HEK293 (cell line): ENCODE results near the gene LASP1.

Experiments used
- CTCF ChIA-PET: fragments of 350-600 bp; formaldehyde crosslinking; extraction: SDS; loops from one replicate; lab custom pipeline; 2021; ENCODE audit warnings: antibody characterized with exemption; lab: Yijun Ruan, JAX
- POLR2A ChIA-PET: fragments of 300-600 bp; formaldehyde crosslinking; extraction: SDS; loops from one replicate; lab custom pipeline; 2020; ENCODE audit warnings: antibody characterized with exemption, inconsistent platforms; lab: Yijun Ruan, JAX
- H3K27ac ChIP-seq: fragments of 200-500 bp; sonication (Bioruptor generic); 2 replicates; pipeline ENCODE4 v1.5.1; 2014; ENCODE audit warnings: low read depth, low read length, control low read depth, inconsistent platforms; ENCODE audit errors: extremely low read depth
- H3K36me3 ChIP-seq, 2 experiments: fragments of 200-500 bp in 1 of 2; sonication (Bioruptor generic) in 1 of 2; 1 replicate in 1 of 2; 2 replicates in 1 of 2; pipeline ENCODE4 v1.5.1; 2014 to 2017; ENCODE audit warnings: inconsistent platforms in 2 of 2, low read length in 2 of 2; ENCODE audit not compliant: control insufficient read depth in 2 of 2, insufficient read depth in 1 of 2
- H3K4me1 ChIP-seq: fragments of 200-500 bp; sonication (Bioruptor generic); 2 replicates; pipeline ENCODE4 v1.5.1; 2014; ENCODE audit warnings: mild to moderate bottlenecking, low read length, inconsistent platforms; ENCODE audit not compliant: control insufficient read depth, insufficient read depth
- H3K4me3 ChIP-seq: 2 replicates; pipeline ENCODE4 v1.5.1; 2011; ENCODE audit warnings: low read depth, mild to moderate bottlenecking, control low read depth, low read length, moderate library complexity
- H3K9me3 ChIP-seq: fragments of 200-500 bp; sonication (Bioruptor generic); 2 replicates; pipeline ENCODE4 v1.5.1; 2014; ENCODE audit warnings: low read depth, low read length, inconsistent platforms; ENCODE audit not compliant: control insufficient read depth, insufficient read depth
- HOXD13 ChIP-seq: sonication (generic); formaldehyde crosslinking; IDR thresholded peaks from 2 replicates; pipeline ENCODE4 v1.8.0; 2022; ENCODE audit warnings: missing genetic modification reagents, borderline replicate concordance
- OSR2 ChIP-seq: fragments of 450-650 bp; formaldehyde crosslinking; IDR thresholded peaks from 2 replicates; pipeline ENCODE4 v1.5.1; 2016; ENCODE audit warnings: missing biosample characterization, missing genetic modification characterization
- SP7 ChIP-seq: fragments of 450-650 bp; formaldehyde crosslinking; IDR thresholded peaks from 2 replicates; pipeline ENCODE4 v1.5.1; 2016; ENCODE audit warnings: missing biosample characterization, missing genetic modification characterization
- YY2 ChIP-seq: fragments of 450-650 bp; formaldehyde crosslinking; IDR thresholded peaks from 2 replicates; pipeline ENCODE4 v1.5.1; 2016; ENCODE audit warnings: missing biosample characterization, missing genetic modification characterization
- ZEB2 ChIP-seq: fragments of 450-650 bp; formaldehyde crosslinking; IDR thresholded peaks from 2 replicates; pipeline ENCODE4 v1.5.1; 2016; ENCODE audit warnings: missing biosample characterization, missing genetic modification characterization
- ZNF138 ChIP-seq: fragments of 450-650 bp; formaldehyde crosslinking; IDR thresholded peaks from 2 replicates; pipeline ENCODE4 v1.5.1; 2016; ENCODE audit warnings: missing biosample characterization, missing genetic modification characterization, borderline replicate concordance
- ZNF324 ChIP-seq: fragments of 450-650 bp; formaldehyde crosslinking; IDR thresholded peaks from 2 replicates; pipeline ENCODE4 v1.5.1; 2016; ENCODE audit warnings: missing biosample characterization, missing genetic modification characterization
- ZNF341 ChIP-seq: fragments of 450-650 bp; formaldehyde crosslinking; IDR thresholded peaks from 2 replicates; pipeline ENCODE4; 2016; ENCODE audit warnings: low read depth, missing biosample characterization, missing genetic modification characterization
- ZNF350 ChIP-seq: fragments of 450-650 bp; formaldehyde crosslinking; IDR thresholded peaks from 2 replicates; pipeline ENCODE4 v1.5.0; 2017; ENCODE audit warnings: missing biosample characterization, mild to moderate bottlenecking, missing genetic modification characterization
- ZNF354C ChIP-seq: fragments of 450-650 bp; formaldehyde crosslinking; IDR thresholded peaks from 2 replicates; pipeline ENCODE4 v1.5.1; 2016; ENCODE audit warnings: missing biosample characterization, missing genetic modification characterization, low read depth, borderline replicate concordance
- ZNF433 ChIP-seq: fragments of 450-650 bp; formaldehyde crosslinking; IDR thresholded peaks from 2 replicates; pipeline ENCODE4 v1.5.1; 2016; ENCODE audit warnings: missing biosample characterization, missing genetic modification characterization, low read depth
- ZNF473 ChIP-seq: fragments of 450-650 bp; formaldehyde crosslinking; IDR thresholded peaks from 2 replicates; pipeline ENCODE4 v1.5.1; 2017; ENCODE audit warnings: missing biosample characterization, missing genetic modification characterization
- ZNF600 ChIP-seq: fragments of 450-650 bp; formaldehyde crosslinking; IDR thresholded peaks from 2 replicates; pipeline ENCODE4 v1.5.1; 2016; ENCODE audit warnings: missing biosample characterization, missing genetic modification characterization
- ZNF626 ChIP-seq: fragments of 450-650 bp; sonication (Bioruptor Pico); formaldehyde crosslinking; IDR thresholded peaks from 2 replicates; pipeline ENCODE4 v1.5.1; 2018; ENCODE audit warnings: missing biosample characterization, missing genetic modification characterization, inconsistent platforms
- ZNF654 ChIP-seq: fragments of 450-650 bp; formaldehyde crosslinking; IDR thresholded peaks from 2 replicates; pipeline ENCODE4 v1.5.1; 2016; ENCODE audit warnings: low read depth, missing biosample characterization, missing genetic modification characterization
- ZNF701 ChIP-seq: fragments of 450-650 bp; formaldehyde crosslinking; IDR thresholded peaks from 2 replicates; pipeline ENCODE4 v1.5.1; 2016; ENCODE audit warnings: missing biosample characterization, missing genetic modification characterization
- ZNF777 ChIP-seq: fragments of 450-650 bp; formaldehyde crosslinking; IDR thresholded peaks from 2 replicates; pipeline ENCODE4 v1.5.1; 2017; ENCODE audit warnings: missing biosample characterization, missing genetic modification characterization, borderline replicate concordance
- ZNF791 ChIP-seq: fragments of 450-650 bp; formaldehyde crosslinking; IDR thresholded peaks from 2 replicates; pipeline ENCODE4 v1.5.1; 2016; ENCODE audit warnings: missing biosample characterization, missing genetic modification characterization
- ZNF843 ChIP-seq: fragments of 450-650 bp; formaldehyde crosslinking; IDR thresholded peaks from 2 replicates; pipeline ENCODE4 v1.5.1; 2016; ENCODE audit warnings: missing biosample characterization, missing genetic modification characterization
- TF ChIP-seq, protein P1 (sequence below): fragments of 450-650 bp; formaldehyde crosslinking; IDR thresholded peaks from 2 replicates; pipeline ENCODE4 v1.5.1; 2016; ENCODE audit warnings: missing biosample characterization, missing genetic modification characterization
- TF ChIP-seq, protein P2 (sequence below): fragments of 450-650 bp; formaldehyde crosslinking; IDR thresholded peaks from 2 replicates; pipeline ENCODE4 v1.5.1; 2016; ENCODE audit warnings: missing biosample characterization, missing genetic modification characterization
- TF ChIP-seq, protein P3 (sequence below): fragments of 450-650 bp; formaldehyde crosslinking; IDR thresholded peaks from 2 replicates; pipeline ENCODE4 v1.5.1; 2016; ENCODE audit warnings: missing biosample characterization, missing genetic modification characterization
- TF ChIP-seq, protein P4 (sequence below): fragments of 450-650 bp; formaldehyde crosslinking; IDR thresholded peaks from 2 replicates; pipeline ENCODE4 v1.5.1; 2016; ENCODE audit warnings: missing biosample characterization, missing genetic modification characterization
- TF ChIP-seq, protein P5 (sequence below): fragments of 450-650 bp; formaldehyde crosslinking; IDR thresholded peaks from 2 replicates; pipeline ENCODE4; 2016; ENCODE audit warnings: missing biosample characterization, missing genetic modification characterization
- TF ChIP-seq, protein P6 (sequence below): fragments of 450-650 bp; formaldehyde crosslinking; IDR thresholded peaks from 2 replicates; pipeline ENCODE4 v1.5.1; 2016; ENCODE audit warnings: missing biosample characterization, missing genetic modification characterization

The LASP1 gene

DNA sequence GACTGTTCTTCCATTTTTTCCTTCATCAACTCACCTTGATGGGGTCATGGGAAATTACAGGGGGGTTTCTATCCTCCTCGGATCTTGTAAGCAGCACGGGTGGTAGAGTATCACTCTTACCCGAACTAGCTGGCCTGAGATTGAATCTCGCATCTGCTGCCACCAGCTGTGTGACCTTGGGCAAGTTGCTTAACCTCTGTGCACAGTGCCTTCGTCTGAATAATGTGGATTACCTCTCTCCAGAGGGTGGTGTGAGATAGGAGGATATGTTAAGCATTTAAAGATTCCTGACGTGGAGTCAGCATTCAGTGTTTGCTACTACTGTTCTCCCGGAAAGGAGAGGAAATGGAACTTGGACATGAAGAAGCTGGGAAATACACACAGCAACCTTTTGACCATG, 24.4 kb downstream of the LASP1 start (continued):
- TF ChIP-seq ZNF433 (no peak), ZNF654 (tag by site-specific recombination) (no peak), ZNF341 (tag by site-specific recombination) (no peak), ZNF138 (no peak)
- TF ChIP-seq, protein P1, sequence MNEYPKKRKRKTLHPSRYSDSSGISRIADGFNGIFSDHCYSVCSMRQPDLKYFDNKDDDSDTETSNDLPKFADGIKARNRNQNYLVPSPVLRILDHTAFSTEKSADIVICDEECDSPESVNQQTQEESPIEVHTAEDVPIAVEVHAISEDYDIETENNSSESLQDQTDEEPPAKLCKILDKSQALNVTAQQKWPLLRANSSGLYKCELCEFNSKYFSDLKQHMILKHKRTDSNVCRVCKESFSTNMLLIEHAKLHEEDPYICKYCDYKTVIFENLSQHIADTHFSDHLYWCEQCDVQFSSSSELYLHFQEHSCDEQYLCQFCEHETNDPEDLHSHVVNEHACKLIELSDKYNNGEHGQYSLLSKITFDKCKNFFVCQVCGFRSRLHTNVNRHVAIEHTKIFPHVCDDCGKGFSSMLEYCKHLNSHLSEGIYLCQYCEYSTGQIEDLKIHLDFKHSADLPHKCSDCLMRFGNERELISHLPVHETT = no peak
- TF ChIP-seq, protein P2, sequence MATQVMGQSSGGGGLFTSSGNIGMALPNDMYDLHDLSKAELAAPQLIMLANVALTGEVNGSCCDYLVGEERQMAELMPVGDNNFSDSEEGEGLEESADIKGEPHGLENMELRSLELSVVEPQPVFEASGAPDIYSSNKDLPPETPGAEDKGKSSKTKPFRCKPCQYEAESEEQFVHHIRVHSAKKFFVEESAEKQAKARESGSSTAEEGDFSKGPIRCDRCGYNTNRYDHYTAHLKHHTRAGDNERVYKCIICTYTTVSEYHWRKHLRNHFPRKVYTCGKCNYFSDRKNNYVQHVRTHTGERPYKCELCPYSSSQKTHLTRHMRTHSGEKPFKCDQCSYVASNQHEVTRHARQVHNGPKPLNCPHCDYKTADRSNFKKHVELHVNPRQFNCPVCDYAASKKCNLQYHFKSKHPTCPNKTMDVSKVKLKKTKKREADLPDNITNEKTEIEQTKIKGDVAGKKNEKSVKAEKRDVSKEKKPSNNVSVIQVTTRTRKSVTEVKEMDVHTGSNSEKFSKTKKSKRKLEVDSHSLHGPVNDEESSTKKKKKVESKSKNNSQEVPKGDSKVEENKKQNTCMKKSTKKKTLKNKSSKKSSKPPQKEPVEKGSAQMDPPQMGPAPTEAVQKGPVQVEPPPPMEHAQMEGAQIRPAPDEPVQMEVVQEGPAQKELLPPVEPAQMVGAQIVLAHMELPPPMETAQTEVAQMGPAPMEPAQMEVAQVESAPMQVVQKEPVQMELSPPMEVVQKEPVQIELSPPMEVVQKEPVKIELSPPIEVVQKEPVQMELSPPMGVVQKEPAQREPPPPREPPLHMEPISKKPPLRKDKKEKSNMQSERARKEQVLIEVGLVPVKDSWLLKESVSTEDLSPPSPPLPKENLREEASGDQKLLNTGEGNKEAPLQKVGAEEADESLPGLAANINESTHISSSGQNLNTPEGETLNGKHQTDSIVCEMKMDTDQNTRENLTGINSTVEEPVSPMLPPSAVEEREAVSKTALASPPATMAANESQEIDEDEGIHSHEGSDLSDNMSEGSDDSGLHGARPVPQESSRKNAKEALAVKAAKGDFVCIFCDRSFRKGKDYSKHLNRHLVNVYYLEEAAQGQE (tag by site-specific recombination) = no peak

DNA sequence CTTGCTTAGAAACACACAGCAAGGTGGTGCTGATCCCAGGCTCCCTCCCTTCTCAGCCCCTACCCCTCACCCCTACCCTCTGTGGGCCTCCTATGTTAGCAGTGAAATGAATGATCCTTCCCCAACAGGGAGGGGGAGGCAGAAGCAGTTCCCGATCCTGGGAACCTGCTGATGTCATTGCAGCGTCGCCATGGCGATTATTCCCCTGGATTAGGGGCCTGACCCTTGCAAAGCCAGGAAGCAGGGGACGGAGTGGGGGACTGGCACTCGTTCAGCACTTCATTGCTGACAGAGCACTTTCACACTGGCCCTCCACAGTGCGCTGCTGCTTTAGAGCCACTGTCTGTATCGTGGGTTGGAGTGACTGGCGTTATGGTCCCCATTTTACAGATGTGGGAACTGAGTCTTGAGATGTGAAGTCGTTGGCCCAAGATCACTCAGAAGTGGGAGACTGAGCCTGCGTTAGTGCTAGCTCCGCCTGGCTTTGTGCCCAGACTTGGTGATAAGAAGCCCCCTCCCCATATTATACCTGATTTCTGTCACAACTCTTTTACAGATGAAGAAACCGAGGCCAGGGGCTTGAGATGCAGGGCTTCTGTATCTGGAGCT, 26.6 kb downstream of the LASP1 start:
- Histone ChIP-seq H3K4me3 (no peak overlapping the region), H3K4me1 (peaks cover 8% of the 10 kb centered on the region; the same call in 1 of the 2 replicates), H3K36me3 (peaks cover 0 to 50% of the 10 kb centered on the region in 2 experiments; a peak in 2 of 3 replicates), H3K27ac (no peak overlapping the region), H3K9me3 (no peaks in the 10 kb centered on the region)
- TF ChIP-seq ZNF791 = no peak
- no peak for TF ChIP-seq ZEB2 (tag by site-specific recombination)
- TF ChIP-seq, protein P3, sequence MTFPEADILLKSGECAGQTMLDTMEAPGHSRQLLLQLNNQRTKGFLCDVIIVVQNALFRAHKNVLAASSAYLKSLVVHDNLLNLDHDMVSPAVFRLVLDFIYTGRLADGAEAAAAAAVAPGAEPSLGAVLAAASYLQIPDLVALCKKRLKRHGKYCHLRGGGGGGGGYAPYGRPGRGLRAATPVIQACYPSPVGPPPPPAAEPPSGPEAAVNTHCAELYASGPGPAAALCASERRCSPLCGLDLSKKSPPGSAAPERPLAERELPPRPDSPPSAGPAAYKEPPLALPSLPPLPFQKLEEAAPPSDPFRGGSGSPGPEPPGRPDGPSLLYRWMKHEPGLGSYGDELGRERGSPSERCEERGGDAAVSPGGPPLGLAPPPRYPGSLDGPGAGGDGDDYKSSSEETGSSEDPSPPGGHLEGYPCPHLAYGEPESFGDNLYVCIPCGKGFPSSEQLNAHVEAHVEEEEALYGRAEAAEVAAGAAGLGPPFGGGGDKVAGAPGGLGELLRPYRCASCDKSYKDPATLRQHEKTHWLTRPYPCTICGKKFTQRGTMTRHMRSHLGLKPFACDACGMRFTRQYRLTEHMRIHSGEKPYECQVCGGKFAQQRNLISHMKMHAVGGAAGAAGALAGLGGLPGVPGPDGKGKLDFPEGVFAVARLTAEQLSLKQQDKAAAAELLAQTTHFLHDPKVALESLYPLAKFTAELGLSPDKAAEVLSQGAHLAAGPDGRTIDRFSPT = no peak
- no peak for TF ChIP-seq ZNF473 (tag by site-specific recombination)
- no peak for TF ChIP-seq ZNF354C (tag by site-specific recombination)
- TF ChIP-seq ZNF626 = no peak
- TF ChIP-seq ZNF777 (tag by site-specific recombination) = no peak
- TF ChIP-seq SP7 = no peak
- TF ChIP-seq ZNF600 (tag by site-specific recombination) = no peak
- TF ChIP-seq, protein P4, sequence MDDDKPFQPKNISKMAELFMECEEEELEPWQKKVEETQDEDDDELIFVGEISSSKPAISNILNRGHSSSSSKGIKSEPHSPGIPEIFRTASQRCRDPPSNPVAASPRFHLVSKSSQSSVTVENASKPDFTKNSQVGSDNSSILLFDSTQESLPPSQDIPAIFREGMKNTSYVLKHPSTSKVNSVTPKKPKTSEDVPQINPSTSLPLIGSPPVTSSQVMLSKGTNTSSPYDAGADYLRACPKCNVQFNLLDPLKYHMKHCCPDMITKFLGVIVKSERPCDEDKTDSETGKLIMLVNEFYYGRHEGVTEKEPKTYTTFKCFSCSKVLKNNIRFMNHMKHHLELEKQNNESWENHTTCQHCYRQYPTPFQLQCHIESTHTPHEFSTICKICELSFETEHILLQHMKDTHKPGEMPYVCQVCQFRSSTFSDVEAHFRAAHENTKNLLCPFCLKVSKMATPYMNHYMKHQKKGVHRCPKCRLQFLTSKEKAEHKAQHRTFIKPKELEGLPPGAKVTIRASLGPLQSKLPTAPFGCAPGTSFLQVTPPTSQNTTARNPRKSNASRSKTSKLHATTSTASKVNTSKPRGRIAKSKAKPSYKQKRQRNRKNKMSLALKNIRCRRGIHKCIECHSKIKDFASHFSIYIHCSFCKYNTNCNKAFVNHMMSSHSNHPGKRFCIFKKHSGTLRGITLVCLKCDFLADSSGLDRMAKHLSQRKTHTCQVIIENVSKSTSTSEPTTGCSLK (tag by site-specific recombination) = no peak
- TF ChIP-seq, protein P5, sequence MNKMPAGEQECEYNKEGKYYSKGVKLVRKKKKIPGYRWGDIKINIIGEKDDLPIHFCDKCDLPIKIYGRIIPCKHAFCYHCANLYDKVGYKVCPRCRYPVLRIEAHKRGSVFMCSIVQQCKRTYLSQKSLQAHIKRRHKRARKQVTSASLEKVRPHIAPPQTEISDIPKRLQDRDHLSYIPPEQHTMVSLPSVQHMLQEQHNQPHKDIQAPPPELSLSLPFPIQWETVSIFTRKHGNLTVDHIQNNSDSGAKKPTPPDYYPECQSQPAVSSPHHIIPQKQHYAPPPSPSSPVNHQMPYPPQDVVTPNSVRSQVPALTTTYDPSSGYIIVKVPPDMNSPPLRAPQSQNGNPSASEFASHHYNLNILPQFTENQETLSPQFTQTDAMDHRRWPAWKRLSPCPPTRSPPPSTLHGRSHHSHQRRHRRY (tag by site-specific recombination) = no peak
- TF ChIP-seq OSR2 (tag by site-specific recombination) = no peak
- no peak for TF ChIP-seq ZNF701 (tag by site-specific recombination)
- no peak for TF ChIP-seq YY2 (tag by site-specific recombination)
- no peak for TF ChIP-seq ZNF324 (tag by site-specific recombination)
- TF ChIP-seq, protein P6, sequence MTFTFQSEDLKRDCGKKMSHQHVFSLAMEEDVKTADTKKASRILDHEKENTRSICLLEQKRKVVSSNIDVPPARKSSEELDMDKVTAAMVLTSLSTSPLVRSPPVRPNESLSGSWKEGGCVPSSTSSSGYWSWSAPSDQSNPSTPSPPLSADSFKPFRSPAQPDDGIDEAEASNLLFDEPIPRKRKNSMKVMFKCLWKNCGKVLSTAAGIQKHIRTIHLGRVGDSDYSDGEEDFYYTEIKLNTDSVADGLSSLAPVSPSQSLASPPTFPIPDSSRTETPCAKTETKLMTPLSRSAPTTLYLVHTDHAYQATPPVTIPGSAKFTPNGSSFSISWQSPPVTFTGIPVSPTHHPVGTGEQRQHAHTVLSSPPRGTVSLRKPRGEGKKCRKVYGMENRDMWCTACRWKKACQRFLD (tag by site-specific recombination) = no peak
- no peak for TF ChIP-seq HOXD13 (CRISPR knock-in tag)
- no peak for TF ChIP-seq ZNF843 (tag by site-specific recombination)
- TF ChIP-seq ZNF350 (tag by site-specific recombination) = no peak
- ChIA-PET POLR2A (no interaction called here), CTCF (interaction anchor here (0.8 to 1.6 kb wide), 2 partner anchors 9 to 268 kb away, joined by 3 read pairs; no protein-coding TSS in a partner anchor)
